ENCODE results near the gene ATG12.

GRCh38 chr5:115829913-115830312 is 11.5 kb downstream of the ATG12 start:
- no peak for TF ChIP-seq CTCF (conservative IDR thresholded peaks at IDR 0.05; ENCODE audit: low read depth in 2 of 2)
- TF ChIP-seq EZH2phosphoT487 (IDR thresholded peaks at IDR 0.05; ENCODE audit: unreplicated experiment): no peak
- TF ChIP-seq POLR2AphosphoS5 (IDR thresholded peaks at IDR 0.05; ENCODE audit: low read depth): no peak
- TF ChIP-seq EZH2 (IDR thresholded peaks at IDR 0.05; ENCODE audit: low read depth, unreplicated experiment): no peak
- TF ChIP-seq, protein P1, sequence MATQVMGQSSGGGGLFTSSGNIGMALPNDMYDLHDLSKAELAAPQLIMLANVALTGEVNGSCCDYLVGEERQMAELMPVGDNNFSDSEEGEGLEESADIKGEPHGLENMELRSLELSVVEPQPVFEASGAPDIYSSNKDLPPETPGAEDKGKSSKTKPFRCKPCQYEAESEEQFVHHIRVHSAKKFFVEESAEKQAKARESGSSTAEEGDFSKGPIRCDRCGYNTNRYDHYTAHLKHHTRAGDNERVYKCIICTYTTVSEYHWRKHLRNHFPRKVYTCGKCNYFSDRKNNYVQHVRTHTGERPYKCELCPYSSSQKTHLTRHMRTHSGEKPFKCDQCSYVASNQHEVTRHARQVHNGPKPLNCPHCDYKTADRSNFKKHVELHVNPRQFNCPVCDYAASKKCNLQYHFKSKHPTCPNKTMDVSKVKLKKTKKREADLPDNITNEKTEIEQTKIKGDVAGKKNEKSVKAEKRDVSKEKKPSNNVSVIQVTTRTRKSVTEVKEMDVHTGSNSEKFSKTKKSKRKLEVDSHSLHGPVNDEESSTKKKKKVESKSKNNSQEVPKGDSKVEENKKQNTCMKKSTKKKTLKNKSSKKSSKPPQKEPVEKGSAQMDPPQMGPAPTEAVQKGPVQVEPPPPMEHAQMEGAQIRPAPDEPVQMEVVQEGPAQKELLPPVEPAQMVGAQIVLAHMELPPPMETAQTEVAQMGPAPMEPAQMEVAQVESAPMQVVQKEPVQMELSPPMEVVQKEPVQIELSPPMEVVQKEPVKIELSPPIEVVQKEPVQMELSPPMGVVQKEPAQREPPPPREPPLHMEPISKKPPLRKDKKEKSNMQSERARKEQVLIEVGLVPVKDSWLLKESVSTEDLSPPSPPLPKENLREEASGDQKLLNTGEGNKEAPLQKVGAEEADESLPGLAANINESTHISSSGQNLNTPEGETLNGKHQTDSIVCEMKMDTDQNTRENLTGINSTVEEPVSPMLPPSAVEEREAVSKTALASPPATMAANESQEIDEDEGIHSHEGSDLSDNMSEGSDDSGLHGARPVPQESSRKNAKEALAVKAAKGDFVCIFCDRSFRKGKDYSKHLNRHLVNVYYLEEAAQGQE (IDR thresholded peaks at IDR 0.05; ENCODE audit: unreplicated experiment): no peak
- no peak for TF ChIP-seq CREB1 (CRISPR knock-in tag; IDR thresholded peaks at IDR 0.05; ENCODE audit: low read depth)
- no peak for TF ChIP-seq JUNB (IDR thresholded peaks at IDR 0.05; ENCODE audit: unreplicated experiment)
- no peak for TF ChIP-seq NANOG (IDR thresholded peaks at IDR 0.05; ENCODE audit: borderline replicate concordance)
- TF ChIP-seq, protein P2, sequence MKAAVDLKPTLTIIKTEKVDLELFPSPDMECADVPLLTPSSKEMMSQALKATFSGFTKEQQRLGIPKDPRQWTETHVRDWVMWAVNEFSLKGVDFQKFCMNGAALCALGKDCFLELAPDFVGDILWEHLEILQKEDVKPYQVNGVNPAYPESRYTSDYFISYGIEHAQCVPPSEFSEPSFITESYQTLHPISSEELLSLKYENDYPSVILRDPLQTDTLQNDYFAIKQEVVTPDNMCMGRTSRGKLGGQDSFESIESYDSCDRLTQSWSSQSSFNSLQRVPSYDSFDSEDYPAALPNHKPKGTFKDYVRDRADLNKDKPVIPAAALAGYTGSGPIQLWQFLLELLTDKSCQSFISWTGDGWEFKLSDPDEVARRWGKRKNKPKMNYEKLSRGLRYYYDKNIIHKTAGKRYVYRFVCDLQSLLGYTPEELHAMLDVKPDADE (IDR thresholded peaks at IDR 0.05): no peak
- TF ChIP-seq ZNF462 (CRISPR knock-in tag; IDR thresholded peaks at IDR 0.05): no peak
- TF ChIP-seq ZNF114 (CRISPR knock-in tag; IDR thresholded peaks at IDR 0.05): no peak
- TF ChIP-seq ZNF331 (CRISPR knock-in tag; IDR thresholded peaks at IDR 0.05; ENCODE audit: low read depth): no peak
- TF ChIP-seq STAT1 (IDR thresholded peaks at IDR 0.05; ENCODE audit: unreplicated experiment): no peak

Measured in GM23338 (cell line).